Measurements from ENCODE around the gene CD274.
"Not testable (repeated sequence)": the region's sequence is repeated elsewhere in the genome, so short reads cannot be mapped to it uniquely, and the experiment has no call there.

The CD274 gene

GRCh38 chr9:5450359-5451091, at the start of gene CD274:
Gene CD274 (plus strand): TSS chr9:5450542. CDS start chr9:5456114, 5,572 bp downstream.
- peak in 55 of 58 donors; percentile 11 to 83 (median 61) for DNase-seq

GRCh38 chr9:5402217-5402616, 48.1 kb upstream of the CD274 start:
- DNase-seq: no peak

GRCh38 chr9:5408596-5408995, 41.7 kb upstream of the CD274 start:
- DNase-seq: no peak

- no peak for DNase-seq
These were observed 33.4 kb upstream of the CD274 start for GRCh38 chr9:5416953-5417352.

- no peak for DNase-seq
These were observed 31.9 kb upstream of the CD274 start for GRCh38 chr9:5418481-5418880.

- DNase-seq: no peak
These were observed 30.4 kb upstream of the CD274 start for GRCh38 chr9:5419987-5420386.

GRCh38 chr9:5421163-5421562, 29.2 kb upstream of the CD274 start:
- no peak for DNase-seq

GRCh38 chr9:5422276-5422675, 28.1 kb upstream of the CD274 start:
- DNase-seq: no peak

- no peak for DNase-seq
These were observed 25.2 kb upstream of the CD274 start for GRCh38 chr9:5425006-5425628.

- no peak for DNase-seq
These were observed 23.3 kb upstream of the CD274 start for GRCh38 chr9:5427005-5427404.

- DNase-seq: no peak
These were observed 22.2 kb upstream of the CD274 start for GRCh38 chr9:5428172-5428571.

GRCh38 chr9:5428794-5429528, 21.4 kb upstream of the CD274 start:
- no peak for DNase-seq

GRCh38 chr9:5429873-5430564, 20.3 kb upstream of the CD274 start:
- peak in 2 of 58 donors; percentile 13 to 15 for DNase-seq

- no peak for DNase-seq
These were observed 19.4 kb upstream of the CD274 start for GRCh38 chr9:5430912-5431311.

GRCh38 chr9:5432890-5433289, 17.5 kb upstream of the CD274 start:
- not testable (repeated sequence) for DNase-seq

GRCh38 chr9:5433328-5433727, 17.0 kb upstream of the CD274 start:
- not testable (repeated sequence) for DNase-seq

- DNase-seq: not testable (repeated sequence)
These were observed 16.2 kb upstream of the CD274 start for GRCh38 chr9:5433841-5434810.

GRCh38 chr9:5435912-5436311, 14.4 kb upstream of the CD274 start:
- no peak for DNase-seq

- no peak for DNase-seq
These were observed 13.9 kb upstream of the CD274 start for GRCh38 chr9:5436441-5436840.
